ENCODE measurements around the gene HDDC3. TPM values are rescaled to one million over a fixed set of nuclear protein-coding genes. Genes with fewer than 3 reads are reported as not detected.

Gene HDDC3
- total RNA-seq, 6 donors from 2014 or later: 5.0 to 19.3 (median 12.5) TPM

GRCh38 chr15:90892023-90892422 lies 40.3 kb downstream of the HDDC3 start:
- 96 to 97% methylated on average over 9 to 11 of the region's 11 CpGs for WGBS, 2 donors
- peaks cover 0 to 12% (median 6%) of the 10 kb centered on the region in 4 donors for H3K4me1 ChIP-seq
- TF ChIP-seq POLR2AphosphoS5 (IDR thresholded peaks at IDR 0.05) (no peak), EP300 (IDR thresholded peaks at IDR 0.05) (no peak), CTCF (IDR thresholded peaks at IDR 0.05) (no peak), POLR2A (IDR thresholded peaks at IDR 0.05) (no peak)
- DNase-seq (no peak), ATAC-seq (ENCODE audit: low FRiP score in 2 of 2) (no peak)
- H3K4me3 ChIP-seq: no peak overlapping the region
- H3K36me3 ChIP-seq: peaks cover 22 to 84% (median 74%) of the 10 kb centered on the region in 4 donors
- H3K9me3 ChIP-seq: no peaks in the 10 kb centered on the region
- no peaks in the 10 kb centered on the region for H3K27me3 ChIP-seq
- H3K27ac ChIP-seq: no peak overlapping the region

GRCh38 chr15:90891346-90891949 lies 40.9 kb downstream of the HDDC3 start:
- no peak for DNase-seq
- Histone ChIP-seq H3K27ac (no peak overlapping the region), H3K27me3 (no peaks in the 10 kb centered on the region), H3K9me3 (no peaks in the 10 kb centered on the region), H3K4me1 (peaks cover 3 to 18% (median 8%) of the 10 kb centered on the region in 4 donors), H3K4me3 (no peak overlapping the region), H3K36me3 (peaks cover 22 to 85% (median 77%) of the 10 kb centered on the region in 4 donors)
- WGBS, 2 donors: 88 to 94% methylated on average over 7 to 8 of the region's 8 CpGs
- no peak for ATAC-seq (ENCODE audit: low FRiP score in 2 of 2)
- TF ChIP-seq POLR2A (IDR thresholded peaks at IDR 0.05) (no peak), CTCF (IDR thresholded peaks at IDR 0.05) (no peak), POLR2AphosphoS5 (IDR thresholded peaks at IDR 0.05) (no peak), EP300 (IDR thresholded peaks at IDR 0.05) (no peak)

GRCh38 chr15:90890839-90891238 lies 41.5 kb downstream of the HDDC3 start:
- H3K36me3 ChIP-seq: peaks cover 22 to 84% (median 75%) of the 10 kb centered on the region in 4 donors
- WGBS, 2 donors: 87 to 93% methylated on average over 11 to 12 of the region's 12 CpGs
- no peaks in the 10 kb centered on the region for H3K9me3 ChIP-seq
- TF ChIP-seq POLR2A (IDR thresholded peaks at IDR 0.05): no peak
- no peak for TF ChIP-seq EP300 (IDR thresholded peaks at IDR 0.05)
- TF ChIP-seq CTCF (IDR thresholded peaks at IDR 0.05): no peak
- no peak for TF ChIP-seq POLR2AphosphoS5 (IDR thresholded peaks at IDR 0.05)
- DNase-seq (no peak), ATAC-seq (ENCODE audit: low FRiP score in 2 of 2) (no peak)
- H3K27ac ChIP-seq: no peak overlapping the region
- H3K27me3 ChIP-seq: no peaks in the 10 kb centered on the region
- H3K4me3 ChIP-seq: no peak overlapping the region
- H3K4me1 ChIP-seq: peaks cover 9 to 24% (median 15%) of the 10 kb centered on the region in 4 donors

GRCh38 chr15:90889736-90890456 lies 42.5 kb downstream of the HDDC3 start:
- H3K27me3 ChIP-seq: no peaks in the 10 kb centered on the region
- no peak for ATAC-seq (ENCODE audit: low FRiP score in 2 of 2)
- DNase-seq: no peak
- H3K4me1 ChIP-seq: peaks cover 15 to 33% (median 19%) of the 10 kb centered on the region in 4 donors
- peaks cover 22 to 74% (median 66%) of the 10 kb centered on the region in 4 donors for H3K36me3 ChIP-seq
- no peak for TF ChIP-seq CTCF (IDR thresholded peaks at IDR 0.05)
- no peak for TF ChIP-seq POLR2AphosphoS5 (IDR thresholded peaks at IDR 0.05)
- no peak for TF ChIP-seq POLR2A (IDR thresholded peaks at IDR 0.05)
- no peak for TF ChIP-seq EP300 (IDR thresholded peaks at IDR 0.05)
- H3K27ac ChIP-seq: no peak overlapping the region
- 86 to 96% methylated on average over 6 to 12 of the region's 31 CpGs for WGBS, 2 donors
- no peaks in the 10 kb centered on the region for H3K9me3 ChIP-seq
- H3K4me3 ChIP-seq: no peak overlapping the region

Measured in upper lobe of left lung (tissue), 6 donors.